Urinary bladder (tissue), 4 donors: ENCODE measurements around the gene ARL8B. TPM values are rescaled to one million over a fixed set of nuclear protein-coding genes. Genes with fewer than 3 reads are reported as not detected.
"Not testable (repeated sequence)": the region's sequence is repeated elsewhere in the genome, so short reads cannot be mapped to it uniquely, and the experiment has no call there.

Experiments
- DNase-seq: peaks from one replicate; pipeline ENCODE4 v3.0.0-alpha.2; 2015; ENCODE audit errors: extremely low spot score
- H3K27ac ChIP-seq: one replicate; pipeline ENCODE4 v1.5.1; 2013; ENCODE audit warnings: low read depth, mild to moderate bottlenecking, moderate library complexity
- H3K36me3 ChIP-seq: one replicate; pipeline ENCODE4 v1.6.1; 2013; ENCODE audit warnings: mild to moderate bottlenecking, moderate library complexity; ENCODE audit not compliant: insufficient read depth
- H3K4me1 ChIP-seq: one replicate; pipeline ENCODE4 v1.6.1; 2013; ENCODE audit warnings: mild to moderate bottlenecking, moderate library complexity; ENCODE audit not compliant: insufficient read depth
- H3K4me3 ChIP-seq: one replicate; pipeline ENCODE4 v1.5.1; 2013; ENCODE audit warnings: low read depth, low read length
- WGBS: extraction: QIAGEN DNeasy Blood & Tissue Kit; methylation state at CpG from one replicate; pipeline ENCODE4 v1.1.7; 2013; 5-methylcytosine and 5-hydroxymethylcytosine counted together
- polyA plus RNA-seq: library from polyadenylated mRNA; stranded (reverse); fragments of 200-250 nt; gene quantifications from one replicate; pipeline ENCODE4 v1.2.3, GENCODE V29; 2013
- total RNA-seq: library from RNA; depleted of rRNA; stranded (reverse); fragments of >200 nt; gene quantifications from one replicate; pipeline ENCODE4 v1.2.3, GENCODE V29; 2014
- donor health status: healthy with polysubstance abuse.
- donor health status: healthy.

Gene ARL8B
- total and polyA plus RNA-seq, 2 donors: 58.9 to 91.3 TPM

DNA sequence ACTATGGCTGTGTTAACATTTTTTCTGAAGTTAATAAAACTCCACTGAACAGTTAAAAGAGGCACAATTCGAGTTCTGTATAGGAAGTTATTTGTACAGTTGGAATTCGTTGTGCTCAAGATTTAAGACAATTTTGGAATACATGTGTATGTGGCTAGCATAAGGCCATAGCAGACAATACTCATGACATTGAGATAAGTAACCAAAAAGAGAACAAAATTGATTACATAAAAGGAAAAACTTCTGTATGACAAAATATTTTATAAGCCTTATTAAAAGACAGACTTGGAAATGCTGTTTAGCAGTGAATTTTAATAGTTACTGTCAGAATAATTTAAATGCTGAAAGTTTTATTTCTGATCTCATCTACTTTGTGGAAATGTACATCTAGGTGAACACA lies 47.7 kb downstream of the ARL8B start:
- DNase-seq: no peak
- 46% methylated on average over 2 of the region's 2 CpGs for WGBS
- H3K4me1 ChIP-seq: no peaks in the 10 kb centered on the region
- H3K4me3 ChIP-seq: no peak overlapping the region
- H3K36me3 ChIP-seq: peaks cover 1% of the 10 kb centered on the region
- no peak overlapping the region for H3K27ac ChIP-seq

DNA sequence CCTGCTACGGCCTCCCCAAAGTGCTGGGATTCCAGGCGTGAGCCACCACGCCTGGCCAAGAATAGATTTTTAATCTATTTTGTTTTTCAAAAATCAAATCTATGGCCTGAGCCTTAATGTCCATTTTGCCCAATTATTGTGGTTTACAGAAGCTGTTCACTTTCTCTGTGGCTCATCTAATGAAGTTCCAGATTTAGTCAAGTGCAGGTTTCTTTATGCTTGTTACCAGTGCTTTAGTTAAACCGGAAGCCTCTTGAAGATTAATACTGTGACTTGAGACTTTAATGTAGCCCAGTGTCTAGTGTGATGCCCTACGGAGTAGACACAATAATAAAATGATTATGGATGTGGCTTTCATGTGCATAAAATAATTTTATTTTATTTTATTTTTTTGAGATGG lies 48.9 kb downstream of the ARL8B start:
- 88% methylated on average over 5 of the region's 5 CpGs for WGBS
- H3K4me3 ChIP-seq: no peak overlapping the region
- DNase-seq: no peak
- no peak overlapping the region for H3K27ac ChIP-seq
- H3K36me3 ChIP-seq: peaks cover 3% of the 10 kb centered on the region
- H3K4me1 ChIP-seq: no peaks in the 10 kb centered on the region

DNA sequence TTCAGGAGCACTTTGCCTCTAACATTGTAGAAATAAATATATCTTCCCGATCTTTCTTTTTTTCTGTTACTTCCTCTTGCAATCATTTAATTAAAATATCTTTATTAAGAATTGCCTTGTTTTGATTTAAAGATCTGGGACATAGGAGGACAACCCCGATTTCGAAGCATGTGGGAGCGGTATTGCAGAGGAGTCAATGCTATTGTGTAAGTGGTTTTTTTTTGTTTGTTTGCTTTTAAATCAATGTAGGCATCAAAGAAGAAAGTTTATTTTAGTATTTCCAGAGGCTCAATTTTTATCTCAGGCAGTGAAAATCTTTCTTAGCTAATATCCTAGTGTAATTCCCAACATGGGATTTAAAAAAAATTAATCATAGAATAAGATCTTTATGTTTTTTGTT lies 49.9 kb downstream of the ARL8B start:
- Histone ChIP-seq H3K36me3 (peaks cover 3% of the 10 kb centered on the region), H3K4me1 (no peaks in the 10 kb centered on the region), H3K4me3 (no peak overlapping the region), H3K27ac (no peak overlapping the region)
- no peak for DNase-seq
- 94% methylated on average over 4 of the region's 4 CpGs for WGBS

DNA sequence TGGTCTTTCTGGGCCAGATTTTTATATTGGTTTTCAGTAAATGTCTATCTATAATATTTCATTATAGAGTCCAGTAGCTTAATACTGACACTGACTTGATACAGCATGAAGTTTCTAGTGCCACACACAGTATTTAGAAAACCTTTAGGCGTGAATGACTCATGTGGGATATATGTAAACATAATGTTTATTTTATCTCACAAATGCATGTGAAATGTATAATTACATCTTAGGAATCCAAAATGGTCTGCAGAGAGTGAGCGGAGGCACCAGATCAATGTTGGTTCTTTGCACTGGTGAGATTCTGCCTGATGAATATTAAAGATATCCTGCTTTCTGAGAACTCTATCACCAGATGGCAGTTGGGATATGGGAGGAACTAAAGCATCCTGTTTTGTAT lies 56.9 kb downstream of the ARL8B start:
- not testable (repeated sequence) for H3K4me3 ChIP-seq, H3K4me1 ChIP-seq, H3K27ac ChIP-seq, DNase-seq, H3K36me3 ChIP-seq
- 89% methylated on average over 2 of the region's 2 CpGs for WGBS

DNA sequence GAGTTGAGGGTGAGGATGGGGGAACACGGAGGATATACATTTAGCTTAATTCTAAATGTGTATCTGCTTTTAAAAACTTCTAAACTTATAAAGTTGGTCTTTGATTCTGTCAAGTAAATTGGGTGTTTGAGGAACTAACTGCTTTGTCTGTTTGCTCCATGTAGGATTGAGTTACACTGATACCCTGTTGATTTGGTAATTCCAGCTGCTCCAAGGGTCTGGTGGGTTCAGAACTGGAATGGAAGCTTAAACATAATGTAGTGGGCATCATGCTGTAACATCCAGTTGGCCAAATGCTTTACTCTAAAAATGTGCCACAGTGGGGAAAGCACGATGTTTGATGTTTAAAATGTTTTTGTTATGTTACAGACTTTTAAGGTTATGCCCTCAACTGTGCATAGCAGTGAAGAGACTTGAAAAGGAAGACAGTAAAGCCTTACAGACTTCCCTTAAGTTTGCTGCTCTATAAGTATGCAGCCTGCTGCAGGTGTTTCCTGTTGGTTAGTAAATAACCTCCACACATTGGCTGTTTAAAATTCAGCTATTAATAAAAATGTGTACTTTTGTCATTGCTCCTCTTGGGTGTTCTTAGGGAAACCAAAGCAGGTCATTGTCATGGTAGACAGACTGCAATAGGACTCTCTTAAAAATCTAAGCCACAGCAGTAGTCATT lies 59.5 kb downstream of the ARL8B start:
- H3K4me3 ChIP-seq: no peak overlapping the region
- peak overlapping the region; percentile 23 for H3K27ac ChIP-seq
- DNase-seq: no peak
- H3K36me3 ChIP-seq: peaks cover 7% of the 10 kb centered on the region
- no peaks in the 10 kb centered on the region for H3K4me1 ChIP-seq
- WGBS: 82% methylated on average over 2 of the region's 2 CpGs

DNA sequence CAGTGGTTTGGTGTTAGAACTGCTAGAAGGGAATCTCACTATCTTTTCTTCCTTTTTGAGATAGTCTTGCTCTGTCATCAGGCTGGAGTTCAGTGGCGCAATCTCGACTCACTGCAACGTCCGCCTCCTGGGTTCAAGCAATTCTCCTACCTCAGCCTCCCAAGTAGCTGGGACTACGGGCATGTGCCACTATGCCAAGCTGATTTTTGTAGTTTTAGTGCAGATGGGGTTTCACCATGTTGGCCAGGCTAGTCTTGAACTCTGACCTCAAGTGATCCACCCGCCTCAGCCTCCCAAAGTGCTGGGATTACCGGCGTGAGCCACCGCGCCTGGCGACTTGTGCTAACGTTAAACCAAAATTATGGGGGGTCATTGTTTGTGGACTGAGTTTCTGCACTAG lies 61.6 kb downstream of the ARL8B start:
- not testable (repeated sequence) for H3K36me3 ChIP-seq, DNase-seq, H3K27ac ChIP-seq, H3K4me1 ChIP-seq, H3K4me3 ChIP-seq
- WGBS: 91% methylated on average over 12 of the region's 12 CpGs

DNA sequence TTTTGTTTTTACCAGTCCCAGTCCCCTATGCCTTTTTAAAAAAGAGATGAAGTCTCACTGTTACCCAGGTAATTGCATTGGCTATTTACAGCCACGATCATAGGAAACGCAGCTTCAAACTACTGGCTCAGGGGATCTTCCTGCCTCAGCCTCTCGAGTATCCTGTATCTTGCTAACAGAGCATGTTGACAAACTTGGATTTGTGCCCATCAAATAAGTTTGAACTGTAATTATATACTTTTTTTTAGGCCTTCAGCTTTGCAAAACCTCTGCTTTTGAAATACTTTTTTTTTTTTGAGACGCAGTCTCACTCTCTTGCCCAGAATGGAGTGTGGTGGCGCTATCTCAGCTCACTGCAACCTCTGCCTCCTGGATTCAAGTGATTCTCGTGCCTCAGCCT lies 62.4 kb downstream of the ARL8B start:
- H3K36me3 ChIP-seq: peaks cover 7% of the 10 kb centered on the region
- no peak for DNase-seq
- 73% methylated on average over 6 of the region's 6 CpGs for WGBS
- no peaks in the 10 kb centered on the region for H3K4me1 ChIP-seq
- H3K27ac ChIP-seq: no peak overlapping the region
- no peak overlapping the region for H3K4me3 ChIP-seq

DNA sequence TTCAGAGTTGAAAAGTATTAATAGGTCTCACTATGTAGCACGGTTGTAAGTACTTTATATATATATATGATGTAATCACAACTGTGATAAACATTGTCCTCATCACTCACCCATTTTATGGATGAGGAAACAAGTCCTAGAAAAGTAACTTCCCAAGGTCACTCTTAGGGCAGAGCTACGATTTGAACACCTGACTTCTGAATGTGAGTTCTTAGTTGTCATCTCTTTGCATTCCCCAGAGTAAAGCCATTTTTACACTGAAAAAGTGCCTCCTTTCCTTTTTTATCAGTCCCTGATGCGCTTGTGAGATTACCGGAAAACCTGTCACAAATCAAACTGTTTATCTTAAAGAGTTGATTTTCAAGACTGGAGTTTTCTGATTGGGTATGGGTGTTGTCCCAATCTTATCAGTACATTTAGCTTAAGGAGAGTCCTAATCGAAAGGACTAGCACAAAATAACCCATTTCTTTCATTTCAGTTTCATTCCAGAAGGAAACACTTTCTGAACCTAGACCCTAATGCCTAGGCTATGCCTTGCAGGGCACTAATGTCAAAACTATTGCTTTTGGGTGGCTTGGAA lies 63.1 kb downstream of the ARL8B start:
- no peak overlapping the region for H3K27ac ChIP-seq
- 69% methylated on average over 5 of the region's 5 CpGs for WGBS

DNA sequence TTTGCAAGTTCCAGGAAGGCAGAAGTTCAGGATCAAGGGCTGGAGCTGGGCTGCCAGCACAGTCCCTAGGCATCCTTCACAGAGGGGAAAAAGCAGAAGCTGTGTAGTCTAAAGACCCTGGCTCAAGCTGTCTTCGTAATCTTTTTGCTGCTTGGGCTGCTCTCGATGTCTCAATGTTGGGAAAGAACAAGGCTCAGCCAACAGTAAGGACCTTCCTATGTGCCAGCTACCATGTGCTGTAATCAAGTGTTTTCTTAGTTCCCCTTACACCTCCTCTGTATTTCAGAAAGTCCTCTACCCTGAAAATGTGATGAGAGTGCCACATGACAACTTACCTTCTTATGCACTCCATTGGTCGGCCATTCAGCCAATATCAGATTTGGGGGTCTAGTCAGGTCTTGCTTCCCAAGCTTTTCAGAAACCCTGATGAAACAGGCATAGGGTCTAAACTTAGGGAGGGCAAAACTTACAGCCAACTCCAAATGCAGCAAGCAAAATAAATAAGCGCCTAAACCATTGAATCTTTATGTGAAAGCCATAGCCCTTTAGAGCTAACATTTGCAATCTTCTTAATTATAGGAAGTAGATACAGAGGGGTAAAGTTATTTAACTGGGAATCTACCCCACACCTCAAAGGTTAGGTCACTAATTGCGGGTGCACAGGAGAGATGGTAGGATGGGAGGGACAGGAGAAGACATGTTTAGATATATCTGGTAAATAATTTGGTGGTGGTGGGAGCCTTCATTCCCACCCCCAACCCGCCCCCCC lies 64.2 kb downstream of the ARL8B start:
- Histone ChIP-seq H3K4me3 (no peak overlapping the region), H3K4me1 (peaks cover 2% of the 10 kb centered on the region), H3K27ac (no peak overlapping the region), H3K36me3 (peaks cover 4% of the 10 kb centered on the region)
- 49% methylated on average over 6 of the region's 6 CpGs for WGBS
- no peak for DNase-seq

More for the DNA sequence above, 63.1 kb downstream of the ARL8B start:
- Histone ChIP-seq H3K4me1 (no peaks in the 10 kb centered on the region), H3K36me3 (peaks cover 7% of the 10 kb centered on the region), H3K4me3 (no peak overlapping the region)
- no peak for DNase-seq

DNA sequence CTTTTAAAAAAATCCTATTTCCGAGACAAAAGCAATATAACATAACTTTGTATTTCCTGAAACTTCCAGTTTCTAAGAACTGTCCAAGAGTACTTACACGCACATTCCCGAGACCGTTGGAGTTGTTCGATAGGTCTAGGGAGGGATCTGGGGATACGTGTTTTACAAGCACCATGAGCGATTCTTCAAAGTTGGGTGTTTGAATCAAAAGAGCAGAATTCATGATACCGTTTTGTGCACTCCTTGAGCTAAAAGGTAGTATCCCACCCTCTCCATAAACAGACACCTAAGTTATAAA lies 64.7 kb downstream of the ARL8B start:
- Histone ChIP-seq H3K27ac (no peak overlapping the region), H3K4me3 (peak overlapping the region; percentile 34), H3K36me3 (peaks cover 1% of the 10 kb centered on the region), H3K4me1 (peaks cover 2% of the 10 kb centered on the region)
- DNase-seq: no peak
- WGBS: 2% methylated on average over 8 of the region's 8 CpGs

DNA sequence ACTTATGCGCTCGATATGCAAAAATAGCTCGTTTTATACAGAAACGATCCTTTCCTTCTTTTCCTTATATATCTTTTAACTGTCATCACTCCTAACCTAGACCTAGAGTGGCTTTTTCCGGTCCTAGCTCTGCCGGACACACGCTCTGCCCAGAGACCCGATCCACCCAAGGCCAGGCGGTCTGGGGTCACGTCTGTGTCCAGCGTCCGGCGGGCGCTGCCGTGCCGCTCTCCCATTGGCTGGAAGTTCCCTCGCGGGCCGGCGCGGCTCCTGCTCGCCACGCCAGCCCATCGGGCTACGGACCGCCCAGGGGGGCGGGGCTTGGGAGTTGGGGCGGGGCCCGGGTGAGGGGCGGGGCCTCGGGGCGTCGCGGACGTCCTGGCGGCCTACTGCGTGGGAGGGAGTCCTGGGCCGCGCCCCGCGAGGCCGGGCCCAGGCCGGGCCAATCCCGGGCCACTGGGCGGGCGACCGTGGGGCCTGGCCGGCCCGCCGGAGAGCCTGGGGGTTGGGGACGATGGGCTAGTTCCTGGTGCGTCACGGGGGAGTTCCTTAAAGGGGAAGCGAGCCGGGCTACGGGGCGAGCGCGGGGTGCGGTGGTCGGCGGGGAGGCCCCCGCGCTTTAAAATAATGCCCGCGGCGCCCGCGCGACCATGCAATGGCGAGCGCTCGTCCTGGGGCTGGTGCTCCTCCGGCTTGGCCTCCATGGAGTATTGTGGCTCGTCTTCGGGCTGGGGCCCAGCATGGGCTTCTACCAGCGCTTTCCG lies 65.2 kb downstream of the ARL8B start, which contains the start of gene EDEM1:
EDEM1 (plus strand) TSS at position 552 of the 764 bp plus-strand sequence; CDS start at position 651, 99 bp downstream.
- H3K27ac ChIP-seq: peak within 1 kb of the TSS; percentile 92
- peaks cover 2% of the 10 kb centered on the region for H3K4me1 ChIP-seq
- DNase-seq: peak; percentile 64
- H3K4me3 ChIP-seq: peak within 1 kb of the TSS; percentile 94
- WGBS: under 1% methylated on average over 78 of the region's 78 CpGs
- H3K36me3 ChIP-seq: peaks cover 1% of the 10 kb centered on the region

DNA sequence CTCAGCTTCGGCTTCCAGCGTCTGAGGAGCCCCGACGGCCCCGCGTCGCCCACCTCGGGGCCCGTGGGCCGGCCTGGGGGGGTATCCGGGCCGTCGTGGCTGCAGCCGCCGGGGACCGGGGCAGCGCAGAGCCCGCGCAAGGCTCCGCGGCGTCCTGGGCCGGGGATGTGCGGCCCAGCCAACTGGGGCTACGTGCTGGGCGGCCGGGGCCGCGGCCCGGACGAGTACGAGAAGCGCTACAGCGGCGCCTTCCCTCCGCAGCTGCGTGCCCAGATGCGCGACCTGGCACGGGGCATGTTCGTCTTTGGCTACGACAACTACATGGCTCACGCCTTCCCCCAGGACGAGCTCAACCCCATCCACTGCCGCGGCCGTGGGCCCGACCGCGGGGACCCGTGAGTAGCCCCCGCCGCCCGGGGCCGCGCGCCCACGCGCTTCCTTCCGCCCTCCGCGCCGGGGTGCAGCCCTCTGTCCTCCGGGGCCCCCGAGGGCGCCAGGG lies 65.9 kb downstream of the ARL8B start:
- Histone ChIP-seq H3K4me3 (peak overlapping the region; percentile 94), H3K4me1 (peaks cover 2% of the 10 kb centered on the region), H3K27ac (peak overlapping the region; percentile 92), H3K36me3 (peaks cover 1% of the 10 kb centered on the region)
- DNase-seq: no peak
- 0% methylated on average over 66 of the region's 66 CpGs for WGBS

DNA sequence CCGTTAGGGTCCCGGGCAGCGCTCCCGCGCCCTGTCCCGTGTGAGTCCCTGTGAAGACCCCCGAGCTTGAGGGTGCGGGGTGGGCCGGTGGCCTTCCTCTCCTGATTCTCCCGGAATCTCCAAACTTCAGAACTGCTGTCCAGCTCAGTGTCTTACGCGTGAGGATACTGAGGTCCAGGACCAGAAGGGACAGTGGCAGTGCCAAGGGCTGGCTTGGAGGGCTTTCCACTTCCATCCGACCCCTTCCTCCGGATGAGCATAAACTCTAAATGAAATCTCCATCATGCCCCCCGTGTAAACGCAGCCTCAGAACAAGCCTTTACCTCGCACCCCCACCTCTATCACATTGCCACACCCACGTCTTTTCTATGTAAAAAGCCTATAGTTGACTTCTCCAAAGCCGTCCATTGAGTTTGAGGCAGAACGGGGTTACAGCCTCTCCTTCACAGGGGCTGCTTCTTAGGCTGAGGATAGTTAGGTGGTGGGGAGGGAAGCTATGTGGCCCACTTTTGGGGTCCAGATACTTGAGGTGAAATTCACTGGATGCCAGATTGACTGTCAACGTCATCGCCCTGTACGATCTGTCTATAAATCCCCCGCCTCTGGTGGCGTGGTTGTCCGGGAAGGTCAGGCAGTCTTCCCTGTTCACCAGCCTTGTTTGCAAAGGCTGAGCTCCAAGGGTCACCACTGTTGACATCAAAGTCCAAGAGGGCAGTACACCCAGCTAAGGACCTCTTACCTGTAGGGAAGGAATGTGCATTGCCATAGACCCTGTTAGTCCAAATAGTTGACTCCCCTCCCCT lies 66.5 kb downstream of the ARL8B start:
- H3K4me1 ChIP-seq: peaks cover 2% of the 10 kb centered on the region
- no peak for DNase-seq
- 6% methylated on average over 26 of the region's 26 CpGs for WGBS

More for the DNA sequence above, 66.5 kb downstream of the ARL8B start:
- H3K36me3 ChIP-seq: peaks cover 1% of the 10 kb centered on the region
- peak overlapping the region; percentile 94 for H3K4me3 ChIP-seq
- H3K27ac ChIP-seq: peak overlapping the region; percentile 92
